PC-3 (cell line): ENCODE data around the gene SPATS2. TPM values are rescaled to one million over a fixed set of nuclear protein-coding genes. Genes with fewer than 3 reads are reported as not detected.

Experiments used
- ATAC-seq: fragments of 200-7000 bp; cut with Tn5 transposase; 2 replicates; pipeline ENCODE4 v1.9.1; 2020; ENCODE audit warnings: mild to moderate bottlenecking, moderate library complexity
- BruUV-seq: library from RNA; stranded (reverse); fragments of 400-500 nt; replicated peaks from 2 replicates; lab custom pipeline; 2021; lab: Mats Ljungman, UMichigan
- CTCF ChIA-PET: fragments of 300-600 bp; sonication (Branson Sonifier 250); formaldehyde crosslinking; loops from one replicate; lab custom pipeline; 2022; ENCODE audit warnings: antibody characterized with exemption; lab: Charles Lee
- POLR2A ChIA-PET: fragments of 300-600 bp; sonication (Branson Sonifier 250); formaldehyde crosslinking; loops from one replicate; lab custom pipeline; 2022; ENCODE audit warnings: antibody characterized with exemption; ENCODE audit not compliant: unreplicated experiment; lab: Charles Lee
- DNase-seq: peaks from one replicate; pipeline ENCODE4 v3.0.0-alpha.2; 2015
- H2AFZ ChIP-seq: fragments of 300-600 bp; sonication (generic); 2 replicates; pipeline ENCODE4 v1.6.0; 2016; ENCODE audit warnings: antibody characterized with exemption, low read length
- H3F3A ChIP-seq: fragments of 300-600 bp; sonication (generic); one replicate; pipeline ENCODE4 v1.6.0; 2017; ENCODE audit warnings: antibody characterized with exemption, low read length, control low read depth, mild to moderate bottlenecking; ENCODE audit not compliant: unreplicated experiment
- H3K27ac ChIP-seq: fragments of 300-600 bp; sonication (generic); 2 replicates; pipeline ENCODE4 v1.5.1; 2016; ENCODE audit warnings: mild to moderate bottlenecking, low read length
- H3K27me3 ChIP-seq: fragments of 300-600 bp; sonication (generic); 2 replicates; pipeline ENCODE4 v1.6.1; 2016; ENCODE audit warnings: low read length, mixed read lengths
- H3K36me3 ChIP-seq: fragments of 300-600 bp; sonication (generic); 2 replicates; pipeline ENCODE4 v1.6.1; 2016; ENCODE audit warnings: low read depth, mixed run types, low read length, mixed read lengths
- H3K4me1 ChIP-seq: fragments of 300-600 bp; sonication (generic); 2 replicates; pipeline ENCODE4 v1.5.1; 2016; ENCODE audit warnings: low read length; ENCODE audit not compliant: insufficient read depth
- H3K4me2 ChIP-seq: fragments of 300-600 bp; sonication (generic); 2 replicates; pipeline ENCODE4 v1.6.0; 2016; ENCODE audit warnings: low read length
- H3K4me3 ChIP-seq: fragments of 300-600 bp; sonication (generic); 2 replicates; pipeline ENCODE4 v1.5.1; 2016; ENCODE audit warnings: mild to moderate bottlenecking, low read length, mixed read lengths
- H3K79me2 ChIP-seq: fragments of 300-600 bp; sonication (generic); 2 replicates; pipeline ENCODE4 v1.6.1; 2017; ENCODE audit warnings: low read length, mixed read lengths
- H3K9ac ChIP-seq: fragments of 300-600 bp; sonication (generic); 2 replicates; pipeline ENCODE4 v1.6.0; 2016; ENCODE audit warnings: mild to moderate bottlenecking, low read length
- H3K9me2 ChIP-seq: fragments of 300-600 bp; sonication (generic); replicated peaks from 2 replicates; pipeline ENCODE4 v1.6.1; 2016; ENCODE audit warnings: mixed run types, low read length, mixed read lengths
- H3K9me3 ChIP-seq: fragments of 300-600 bp; sonication (generic); 2 replicates; pipeline ENCODE4 v1.6.1; 2016; ENCODE audit warnings: low read length, mixed read lengths
- H4K20me1 ChIP-seq: fragments of 300-600 bp; sonication (generic); 2 replicates; pipeline ENCODE4 v1.6.1; 2016; ENCODE audit warnings: low read length, mixed read lengths
- CTCF ChIP-seq: fragments of 300-600 bp; sonication (generic); conservative IDR thresholded peaks from 2 replicates; pipeline ENCODE4 v1.5.1; 2017; ENCODE audit warnings: antibody characterized with exemption, low read depth, mild to moderate bottlenecking, low read length
- EZH2 ChIP-seq: fragments of 300-600 bp; sonication (generic); IDR thresholded peaks from one replicate; pipeline ENCODE4 v1.6.1; 2017; ENCODE audit warnings: antibody characterized with exemption, mild to moderate bottlenecking, low read length; ENCODE audit not compliant: unreplicated experiment
- EZH2phosphoT487 ChIP-seq: fragments of 300-600 bp; sonication (generic); IDR thresholded peaks from 2 replicates; pipeline ENCODE4 v1.6.1; 2018; ENCODE audit warnings: mild to moderate bottlenecking, antibody characterized with exemption, low read length, borderline replicate concordance
- intact Hi-C: fragments of 100-400 bp; cut with micrococcal nuclease; formaldehyde crosslinking; loops from 2 replicates; pipeline ENCODE4 v1.9.0; 2023
- total RNA-seq: library from RNA; depleted of rRNA; stranded (reverse); fragments of >200 nt; gene quantifications from 2 replicates; pipeline ENCODE4 v1.2.3, GENCODE V29; 2014

The SPATS2 gene
- total RNA-seq, 1 experiment from 2014 or later = 27.0 TPM

- Histone ChIP-seq H3K27me3 (no peaks in the 10 kb centered on the region), H3K4me2 (no peak overlapping the region), H2AFZ (no peak overlapping the region), H3K4me1 (peaks cover 23% of the 10 kb centered on the region), H3F3A (no peaks in the 10 kb centered on the region), H3K79me2 (peaks cover 2% of the 10 kb centered on the region; the same call in 1 of the 2 replicates), H3K9me3 (no peaks in the 10 kb centered on the region), H3K9ac (no peak overlapping the region), H3K27ac (no peak overlapping the region), H3K9me2 (no peaks in the 10 kb centered on the region), H3K4me3 (no peak overlapping the region), H3K36me3 (no peaks in the 10 kb centered on the region; the same call in 1 of the 2 replicates), H4K20me1 (no peaks in the 10 kb centered on the region)
- ChIA-PET POLR2A (no interaction called here), CTCF (no interaction called here)
- BruUV-seq = no TSS peak
- TF ChIP-seq EZH2phosphoT487 = no peak
- TF ChIP-seq CTCF = no peak
- TF ChIP-seq EZH2 = no peak
- peak; percentile 45 for DNase-seq
- intact Hi-C loops = no loop called here
- peak; percentile 80 for ATAC-seq
Measured at GRCh38 chr12:49482095-49483051, 115.1 kb downstream of the SPATS2 start.

GRCh38 chr12:49483619-49484018 is 116.4 kb downstream of the SPATS2 start:
- BruUV-seq = no TSS peak
- Histone ChIP-seq H4K20me1 (no peaks in the 10 kb centered on the region), H2AFZ (no peak overlapping the region), H3K4me1 (peaks cover 23% of the 10 kb centered on the region), H3K9ac (no peak overlapping the region), H3K9me3 (no peaks in the 10 kb centered on the region), H3K9me2 (no peaks in the 10 kb centered on the region), H3K4me3 (no peak overlapping the region), H3F3A (no peaks in the 10 kb centered on the region), H3K4me2 (no peak overlapping the region), H3K36me3 (no peaks in the 10 kb centered on the region; the same call in 1 of the 2 replicates), H3K27me3 (no peaks in the 10 kb centered on the region), H3K79me2 (peaks cover 2% of the 10 kb centered on the region; the same call in 1 of the 2 replicates), H3K27ac (no peak overlapping the region)
- DNase-seq (no peak), ATAC-seq (no peak)
- intact Hi-C loops = no loop called here
- ChIA-PET POLR2A (interaction anchor here (0.6 kb wide), 1 partner anchor 219 kb away, joined by 7 read pairs; no protein-coding TSS in a partner anchor), CTCF (no interaction called here)
- TF ChIP-seq EZH2phosphoT487 (no peak), CTCF (no peak)
